BJ (cell line): ENCODE measurements around the gene HCST. TPM values are rescaled to one million over a fixed set of nuclear protein-coding genes. Genes with fewer than 3 reads are reported as not detected.

Source experiments
- CTCF ChIA-PET: fragments of 350-600 bp; formaldehyde crosslinking; extraction: SDS; loops from one replicate; lab custom pipeline; 2021; ENCODE audit warnings: antibody characterized with exemption, inconsistent platforms; lab: Yijun Ruan, JAX
- POLR2A ChIA-PET: fragments of 300-600 bp; sonication (Branson Sonifier 250); formaldehyde crosslinking; extraction: SDS; loops from one replicate; lab custom pipeline; 2021; ENCODE audit warnings: antibody characterized with exemption; lab: Charles Lee
- DNase-seq: peaks from one replicate; pipeline ENCODE4 v3.0.0-alpha.2; 2011; ENCODE audit warnings: low read depth
- H3K27me3 ChIP-seq: 2 replicates; pipeline ENCODE4 v1.6.0; 2011; ENCODE audit warnings: low read length; ENCODE audit not compliant: control insufficient read depth, insufficient read depth
- H3K36me3 ChIP-seq: 2 replicates; pipeline ENCODE4 v1.5.1; 2011; ENCODE audit warnings: low read length; ENCODE audit not compliant: control insufficient read depth, insufficient read depth
- H3K4me3 ChIP-seq: 2 replicates; pipeline ENCODE4 v1.5.1; 2011; ENCODE audit warnings: low read depth, mild to moderate bottlenecking, control low read depth, low read length
- polyA plus RNA-seq: library from polyadenylated mRNA; depleted of rRNA; stranded (reverse); fragments of >200 nt; gene quantifications from 2 replicates; pipeline ENCODE4 v1.2.3, GENCODE V29; 2011
- TF ChIP-seq, protein P1 (sequence below): IDR thresholded peaks from 2 replicates; pipeline ENCODE4 v1.5.1; 2011; ENCODE audit warnings: low read depth, mild to moderate bottlenecking, control low read depth, inconsistent platforms, low read length, moderate library complexity; ENCODE audit not compliant: insufficient read depth

The HCST gene
- polyA plus RNA-seq, 1 experiment = 1.2 TPM

DNA sequence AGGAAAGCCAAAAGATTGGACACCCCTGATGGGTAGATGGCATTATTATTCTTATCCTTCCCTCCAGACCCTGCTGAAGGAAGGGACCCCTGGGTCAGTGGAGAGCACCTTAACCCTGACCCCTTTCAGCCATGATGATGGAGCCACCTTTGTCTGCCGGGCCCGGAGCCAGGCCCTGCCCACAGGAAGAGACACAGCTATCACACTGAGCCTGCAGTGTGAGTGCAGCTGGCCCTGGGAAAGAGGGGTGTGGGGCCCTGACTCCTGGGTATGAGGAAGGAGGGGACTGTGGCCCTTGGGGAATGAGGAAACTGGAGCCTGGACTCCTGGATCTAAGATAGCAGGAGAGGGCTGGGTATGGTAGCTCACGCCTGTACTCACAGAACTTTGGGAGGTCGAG is 42.9 kb upstream of the HCST start:
- Histone ChIP-seq H3K27me3 (peaks cover 45% of the 10 kb centered on the region), H3K36me3 (no peaks in the 10 kb centered on the region), H3K4me3 (no peak overlapping the region)
- TF ChIP-seq, protein P1, sequence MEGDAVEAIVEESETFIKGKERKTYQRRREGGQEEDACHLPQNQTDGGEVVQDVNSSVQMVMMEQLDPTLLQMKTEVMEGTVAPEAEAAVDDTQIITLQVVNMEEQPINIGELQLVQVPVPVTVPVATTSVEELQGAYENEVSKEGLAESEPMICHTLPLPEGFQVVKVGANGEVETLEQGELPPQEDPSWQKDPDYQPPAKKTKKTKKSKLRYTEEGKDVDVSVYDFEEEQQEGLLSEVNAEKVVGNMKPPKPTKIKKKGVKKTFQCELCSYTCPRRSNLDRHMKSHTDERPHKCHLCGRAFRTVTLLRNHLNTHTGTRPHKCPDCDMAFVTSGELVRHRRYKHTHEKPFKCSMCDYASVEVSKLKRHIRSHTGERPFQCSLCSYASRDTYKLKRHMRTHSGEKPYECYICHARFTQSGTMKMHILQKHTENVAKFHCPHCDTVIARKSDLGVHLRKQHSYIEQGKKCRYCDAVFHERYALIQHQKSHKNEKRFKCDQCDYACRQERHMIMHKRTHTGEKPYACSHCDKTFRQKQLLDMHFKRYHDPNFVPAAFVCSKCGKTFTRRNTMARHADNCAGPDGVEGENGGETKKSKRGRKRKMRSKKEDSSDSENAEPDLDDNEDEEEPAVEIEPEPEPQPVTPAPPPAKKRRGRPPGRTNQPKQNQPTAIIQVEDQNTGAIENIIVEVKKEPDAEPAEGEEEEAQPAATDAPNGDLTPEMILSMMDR = no peak
- CTCF ChIA-PET = interaction anchor here (1.0 kb wide), 1 partner anchor 72 kb away, joined by 3 read pairs; no protein-coding TSS in a partner anchor
- no peak for DNase-seq
- POLR2A ChIA-PET = no interaction called here

- no peaks in the 10 kb centered on the region for H3K36me3 ChIP-seq
- H3K27me3 ChIP-seq = peaks cover 40% of the 10 kb centered on the region
- ChIA-PET CTCF (interaction anchor here (0.8 to 1.0 kb wide), 3 partner anchors 9 to 71 kb away, joined by 3 read pairs; no protein-coding TSS in a partner anchor), POLR2A (no interaction called here)
- no peak overlapping the region for H3K4me3 ChIP-seq
- TF ChIP-seq, protein P1 = no peak
- no peak for DNase-seq
These were observed 41.9 kb upstream of the HCST start for GRCh38 chr19:35860436-35860817.

GRCh38 chr19:35860818-35861639 is 41.3 kb upstream of the HCST start:
- ChIA-PET CTCF (interaction anchor here (0.8 to 1.0 kb wide), 3 partner anchors 9 to 70 kb away, joined by 3 read pairs; no protein-coding TSS in a partner anchor), POLR2A (no interaction called here)
- TF ChIP-seq, protein P1 = no peak

DNA sequence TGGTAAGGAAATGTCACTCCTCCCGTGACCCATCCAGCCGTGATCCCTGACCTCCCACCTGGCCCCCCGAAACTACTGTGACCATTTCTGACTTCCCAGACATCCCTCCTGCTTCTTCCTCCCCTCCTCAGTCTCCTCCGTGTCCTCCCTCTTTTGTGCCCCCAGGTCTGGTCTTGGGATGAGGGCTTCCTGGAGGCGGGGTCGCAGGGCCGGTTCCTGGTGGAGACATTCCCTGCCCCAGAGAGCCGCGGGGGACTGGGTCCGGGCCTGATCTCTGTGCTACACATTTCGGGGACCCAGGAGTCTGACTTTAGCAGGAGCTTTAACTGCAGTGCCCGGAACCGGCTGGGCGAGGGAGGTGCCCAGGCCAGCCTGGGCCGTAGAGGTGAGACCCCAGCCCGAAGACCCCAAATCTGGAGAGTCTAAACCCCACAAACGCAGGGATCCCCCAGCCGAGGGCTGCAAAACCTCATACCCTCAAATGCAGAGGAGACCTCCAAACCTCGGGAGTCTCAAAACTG is 40.6 kb upstream of the HCST start:
- CTCF ChIA-PET = interaction anchor here (1.0 kb wide), 1 partner anchor 28 kb away, joined by 3 read pairs; no protein-coding TSS in a partner anchor
- peaks cover 38% of the 10 kb centered on the region for H3K27me3 ChIP-seq
- H3K4me3 ChIP-seq = no peak overlapping the region
- POLR2A ChIA-PET = no interaction called here
- DNase-seq = no peak
- H3K36me3 ChIP-seq = no peaks in the 10 kb centered on the region
- TF ChIP-seq, protein P1 = no peak

More at GRCh38 chr19:35860818-35861639, 41.3 kb upstream of the HCST start:
- no peak for DNase-seq
- H3K36me3 ChIP-seq = no peaks in the 10 kb centered on the region
- no peak overlapping the region for H3K4me3 ChIP-seq
- H3K27me3 ChIP-seq = peaks cover 42% of the 10 kb centered on the region

GRCh38 chr19:35862528-35862927 is 39.8 kb upstream of the HCST start:
- Histone ChIP-seq H3K27me3 (peaks cover 34% of the 10 kb centered on the region), H3K4me3 (no peak overlapping the region), H3K36me3 (no peaks in the 10 kb centered on the region)
- no peak for DNase-seq
- ChIA-PET CTCF (no interaction called here), POLR2A (no interaction called here)
- TF ChIP-seq, protein P1 = no peak
